ENCODE results near the gene EHHADH. TPM values are rescaled to one million over a fixed set of nuclear protein-coding genes. Genes with fewer than 3 reads are reported as not detected.

Gene EHHADH
- total and polyA plus RNA-seq, 4 donors: 44.3 to 378 (median 94.9) TPM

DNA sequence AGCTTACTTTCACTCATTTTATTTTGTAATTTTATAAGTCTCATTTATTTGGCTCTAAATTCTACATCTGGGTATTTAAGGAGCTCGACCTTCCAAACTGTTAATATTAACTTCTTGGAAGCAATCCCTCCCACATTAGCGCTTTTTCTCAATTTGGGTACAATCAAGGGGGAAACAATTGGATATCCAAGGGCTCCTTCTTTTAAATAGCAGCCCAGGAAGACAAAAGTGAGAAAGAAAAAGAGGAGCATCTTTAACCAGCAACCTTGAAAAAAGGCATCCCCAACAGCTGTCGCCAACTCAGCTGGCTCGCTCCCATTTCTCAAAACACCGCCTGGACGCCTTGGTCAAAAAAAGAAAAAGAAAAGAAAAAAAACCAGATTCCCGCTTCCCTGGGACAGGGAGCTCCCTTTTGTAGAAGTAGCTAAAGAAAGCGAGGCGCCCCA lies 101.9 kb downstream of the EHHADH start (continued):
- TF ChIP-seq RXRA (IDR thresholded peaks at IDR 0.05) (no peak), MAX (IDR thresholded peaks at IDR 0.05) (no peak)
- TF ChIP-seq, protein P1, sequence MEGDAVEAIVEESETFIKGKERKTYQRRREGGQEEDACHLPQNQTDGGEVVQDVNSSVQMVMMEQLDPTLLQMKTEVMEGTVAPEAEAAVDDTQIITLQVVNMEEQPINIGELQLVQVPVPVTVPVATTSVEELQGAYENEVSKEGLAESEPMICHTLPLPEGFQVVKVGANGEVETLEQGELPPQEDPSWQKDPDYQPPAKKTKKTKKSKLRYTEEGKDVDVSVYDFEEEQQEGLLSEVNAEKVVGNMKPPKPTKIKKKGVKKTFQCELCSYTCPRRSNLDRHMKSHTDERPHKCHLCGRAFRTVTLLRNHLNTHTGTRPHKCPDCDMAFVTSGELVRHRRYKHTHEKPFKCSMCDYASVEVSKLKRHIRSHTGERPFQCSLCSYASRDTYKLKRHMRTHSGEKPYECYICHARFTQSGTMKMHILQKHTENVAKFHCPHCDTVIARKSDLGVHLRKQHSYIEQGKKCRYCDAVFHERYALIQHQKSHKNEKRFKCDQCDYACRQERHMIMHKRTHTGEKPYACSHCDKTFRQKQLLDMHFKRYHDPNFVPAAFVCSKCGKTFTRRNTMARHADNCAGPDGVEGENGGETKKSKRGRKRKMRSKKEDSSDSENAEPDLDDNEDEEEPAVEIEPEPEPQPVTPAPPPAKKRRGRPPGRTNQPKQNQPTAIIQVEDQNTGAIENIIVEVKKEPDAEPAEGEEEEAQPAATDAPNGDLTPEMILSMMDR (IDR thresholded peaks at IDR 0.05; ENCODE audit: low read depth, low read length, missing input control): no peak

DNA sequence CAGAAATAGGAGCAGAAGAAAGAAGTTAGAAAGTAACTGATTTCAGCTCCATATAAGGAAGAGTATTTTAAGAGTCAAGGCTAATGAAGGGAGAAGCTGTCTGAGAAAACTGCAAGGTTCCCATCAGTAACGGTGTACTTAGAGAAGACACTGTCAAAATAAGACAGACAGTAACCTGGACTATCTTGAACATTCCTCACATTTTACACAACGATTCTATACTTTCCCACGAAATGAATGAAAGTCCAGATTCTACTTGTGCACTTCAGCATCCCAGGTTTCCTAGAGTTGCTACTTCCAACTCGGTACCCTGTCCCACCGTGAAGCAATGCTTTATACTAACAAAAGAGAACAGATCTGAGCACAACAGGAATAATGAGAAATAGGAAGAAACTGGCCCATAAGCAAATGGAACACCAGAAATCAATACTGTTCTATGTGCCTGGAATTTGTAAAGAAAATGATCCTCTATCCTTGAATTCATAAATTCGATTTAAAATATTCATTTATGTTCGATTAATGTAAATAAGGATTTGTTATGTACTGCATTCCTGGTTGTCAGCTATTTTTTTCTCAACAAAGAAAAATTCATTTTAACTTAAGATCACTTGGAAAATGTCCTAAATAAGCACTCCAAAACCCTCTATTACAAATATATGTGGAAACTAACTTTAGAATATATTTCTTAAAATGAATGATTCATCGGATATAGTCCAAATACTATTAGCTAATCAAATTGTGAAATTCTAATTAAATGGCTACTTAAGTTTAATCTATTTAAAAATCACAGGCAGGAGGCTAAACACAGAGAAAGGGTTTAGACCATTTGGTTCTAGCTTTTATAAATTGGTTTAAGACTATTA lies 102.5 kb downstream of the EHHADH start:
- Histone ChIP-seq H3K27me3 (ENCODE audit: control insufficient read depth in 4 of 4, insufficient read depth in 4 of 4, low read length in 3 of 4) (peaks cover 0 to 25% (median 4%) of the 10 kb centered on the region in 4 donors), H3K4me1 (ENCODE audit: control insufficient read depth in 4 of 4, insufficient read depth in 4 of 4, low read length in 3 of 4) (peaks cover 4 to 15% (median 9%) of the 10 kb centered on the region in 4 donors), H3K27ac (ENCODE audit: low read depth in 1 of 2, low read length in 2 of 2) (no peak overlapping the region), H3K36me3 (ENCODE audit: control insufficient read depth in 4 of 4, insufficient read depth in 3 of 4, low read depth in 1 of 4, low read length in 3 of 4) (no peaks in the 10 kb centered on the region), H3K4me3 (ENCODE audit: low read depth in 1 of 3, low read length in 3 of 3) (no peak overlapping the region), H3K9ac (ENCODE audit: low read depth in 1 of 2, low read length in 2 of 2) (no peak overlapping the region), H3K9me3 (ENCODE audit: control insufficient read depth in 4 of 4, low read length in 3 of 4) (no peaks in the 10 kb centered on the region)
- TF ChIP-seq RXRA (IDR thresholded peaks at IDR 0.05): no peak
- no peak for TF ChIP-seq YY1 (IDR thresholded peaks at IDR 0.05)
- TF ChIP-seq, protein P2, sequence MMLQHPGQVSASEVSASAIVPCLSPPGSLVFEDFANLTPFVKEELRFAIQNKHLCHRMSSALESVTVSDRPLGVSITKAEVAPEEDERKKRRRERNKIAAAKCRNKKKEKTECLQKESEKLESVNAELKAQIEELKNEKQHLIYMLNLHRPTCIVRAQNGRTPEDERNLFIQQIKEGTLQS (IDR thresholded peaks at IDR 0.05): no peak
- no peak for TF ChIP-seq SP1 (IDR thresholded peaks at IDR 0.05)
- TF ChIP-seq NR2F2 (IDR thresholded peaks at IDR 0.05): no peak
- TF ChIP-seq ZBTB33 (IDR thresholded peaks at IDR 0.05): no peak
- WGBS: 67% methylated on average over 8 of the region's 8 CpGs
- no peak for DNase-seq (ENCODE audit: low spot score)

- Histone ChIP-seq H3K36me3 (ENCODE audit: control insufficient read depth in 4 of 4, insufficient read depth in 3 of 4, low read depth in 1 of 4, low read length in 3 of 4) (no peaks in the 10 kb centered on the region), H3K27me3 (ENCODE audit: control insufficient read depth in 4 of 4, insufficient read depth in 4 of 4, low read length in 3 of 4) (peaks cover 0 to 25% (median 4%) of the 10 kb centered on the region in 4 donors), H3K4me1 (ENCODE audit: control insufficient read depth in 4 of 4, insufficient read depth in 4 of 4, low read length in 3 of 4) (peaks cover 4 to 15% (median 9%) of the 10 kb centered on the region in 4 donors), H3K9me3 (ENCODE audit: control insufficient read depth in 4 of 4, low read length in 3 of 4) (no peaks in the 10 kb centered on the region), H3K9ac (ENCODE audit: low read depth in 1 of 2, low read length in 2 of 2) (no peak overlapping the region), H3K27ac (ENCODE audit: low read depth in 1 of 2, low read length in 2 of 2) (no peak overlapping the region), H3K4me3 (ENCODE audit: low read depth in 1 of 3, low read length in 3 of 3) (no peak overlapping the region)
- 92% methylated on average over 1 of the region's 1 CpG for WGBS
- DNase-seq (ENCODE audit: low spot score): no peak
- TF ChIP-seq GABPA (IDR thresholded peaks at IDR 0.05 in 1 of 2, conservative IDR thresholded peaks at IDR 0.05 in 1 of 2) (no peak), ZBTB33 (IDR thresholded peaks at IDR 0.05) (no peak), EGR1 (IDR thresholded peaks at IDR 0.05; ENCODE audit: low read depth in 2 of 2) (no peak), NR2F2 (IDR thresholded peaks at IDR 0.05) (no peak), TAF1 (conservative IDR thresholded peaks at IDR 0.05) (no peak), JUND (IDR thresholded peaks at IDR 0.05) (no peak), MAX (IDR thresholded peaks at IDR 0.05) (no peak), HNF4A (conservative IDR thresholded peaks at IDR 0.05) (no peak), FOXA2 (IDR thresholded peaks at IDR 0.05) (no peak), FOXA1 (IDR thresholded peaks at IDR 0.05) (no peak), REST (IDR thresholded peaks at IDR 0.05) (no peak), SP1 (IDR thresholded peaks at IDR 0.05) (no peak), RXRA (IDR thresholded peaks at IDR 0.05) (no peak), RAD21 (IDR thresholded peaks at IDR 0.05) (no peak), HNF4G (IDR thresholded peaks at IDR 0.05) (no peak)
- TF ChIP-seq, protein P2 (IDR thresholded peaks at IDR 0.05): no peak
These were observed 103.3 kb downstream of the EHHADH start for GRCh38 chr3:185150561-185150960.
